WTC11 (cell line): Measurements from ENCODE around the gene SYTL1. TPM values are rescaled to one million over a fixed set of nuclear protein-coding genes. Genes with fewer than 3 reads are reported as not detected.

Source experiments
- ATAC-seq: fragments of 200-7000 bp; cut with Tn5 transposase; 2 replicates; pipeline ENCODE4 v1.10.0; 2021; ENCODE audit warnings: mild to moderate bottlenecking, moderate library complexity
- CTCF ChIA-PET: fragments of 300-600 bp; sonication (Branson Sonifier 250); formaldehyde crosslinking; loops from one replicate; lab custom pipeline; 2021; ENCODE audit warnings: antibody characterized with exemption; lab: Charles Lee
- POLR2A ChIA-PET: fragments of 350-600 bp; sonication (Branson Sonifier 250); formaldehyde crosslinking; loops from one replicate; lab custom pipeline; 2021; ENCODE audit warnings: antibody characterized with exemption; lab: Charles Lee
- DNase-seq: peaks from one replicate; pipeline ENCODE4 v3.0.0; 2021; ENCODE audit warnings: low spot score
- H3K27ac Mint-ChIP-seq: 2 replicates; pipeline ENCODE4 v1.8.0; 2021; ENCODE audit warnings: mixed read lengths
- H3K27me3 Mint-ChIP-seq: 2 replicates; pipeline ENCODE4 v1.8.0; 2021; ENCODE audit warnings: low read depth, mild to moderate bottlenecking, moderate library complexity, mixed read lengths
- H3K36me3 Mint-ChIP-seq: 2 replicates; pipeline ENCODE4 v1.8.0; 2021; ENCODE audit warnings: mixed read lengths
- H3K4me1 Mint-ChIP-seq: 2 replicates; pipeline ENCODE4 v1.8.0; 2022; ENCODE audit warnings: mixed read lengths
- H3K4me3 Mint-ChIP-seq: 2 replicates; pipeline ENCODE4 v1.8.0; 2021; ENCODE audit warnings: mild to moderate bottlenecking, moderate library complexity, mixed read lengths
- H3K9me3 Mint-ChIP-seq: 2 replicates; pipeline ENCODE4 v1.8.0; 2021; ENCODE audit warnings: mixed read lengths
- ATF3 ChIP-seq: sonication (generic); formaldehyde crosslinking; conservative IDR thresholded peaks from 2 replicates; pipeline ENCODE4 v1.8.1; 2022; ENCODE audit warnings: mild to moderate bottlenecking, missing genetic modification reagents
- CREB1 ChIP-seq: sonication (generic); formaldehyde crosslinking; IDR thresholded peaks from 2 replicates; pipeline ENCODE4 v1.8.0; 2023; ENCODE audit warnings: mild to moderate bottlenecking, missing genetic modification reagents
- ETV6 ChIP-seq: sonication (generic); formaldehyde crosslinking; IDR thresholded peaks from 2 replicates; pipeline ENCODE4 v1.8.1; 2022; ENCODE audit warnings: mild to moderate bottlenecking, missing genetic modification reagents
- FOXJ3 ChIP-seq: sonication (generic); formaldehyde crosslinking; IDR thresholded peaks from 2 replicates; pipeline ENCODE4 v1.9.0; 2021; ENCODE audit warnings: missing genetic modification reagents, mild to moderate bottlenecking, borderline replicate concordance
- FOXK1 ChIP-seq: sonication (generic); formaldehyde crosslinking; IDR thresholded peaks from 2 replicates; pipeline ENCODE4 v1.8.0; 2022; ENCODE audit warnings: mild to moderate bottlenecking, moderate library complexity, missing genetic modification reagents
- GABPB1 ChIP-seq: sonication (generic); formaldehyde crosslinking; IDR thresholded peaks from 2 replicates; pipeline ENCODE4 v1.8.1; 2023; ENCODE audit warnings: mild to moderate bottlenecking, missing genetic modification reagents
- HMGA2 ChIP-seq: fragments of 250-450 bp; sonication (Bioruptor Pico); IDR thresholded peaks from 2 replicates; pipeline ENCODE4 v1.4.0; 2021; ENCODE audit warnings: mild to moderate bottlenecking, moderate library complexity
- JUN ChIP-seq: sonication (generic); formaldehyde crosslinking; IDR thresholded peaks from 2 replicates; pipeline ENCODE4 v1.8.0; 2023; ENCODE audit warnings: mild to moderate bottlenecking, missing genetic modification reagents
- KAT7 ChIP-seq: sonication (generic); formaldehyde crosslinking; IDR thresholded peaks from 2 replicates; pipeline ENCODE4 v1.8.1; 2023; ENCODE audit warnings: missing genetic modification reagents, mild to moderate bottlenecking, borderline replicate concordance
- MLX ChIP-seq: sonication (generic); formaldehyde crosslinking; IDR thresholded peaks from 2 replicates; pipeline ENCODE4 v1.8.1; 2023; ENCODE audit warnings: mild to moderate bottlenecking, missing genetic modification reagents, moderate library complexity
- NFE2L1 ChIP-seq: sonication (generic); formaldehyde crosslinking; IDR thresholded peaks from 2 replicates; pipeline ENCODE4 v1.8.1; 2023; ENCODE audit warnings: missing genetic modification reagents
- NFYB ChIP-seq: sonication (generic); formaldehyde crosslinking; conservative IDR thresholded peaks from 2 replicates; pipeline ENCODE4 v1.8.0; 2022; ENCODE audit warnings: low read depth, missing genetic modification reagents
- NR2C2 ChIP-seq: sonication (generic); formaldehyde crosslinking; IDR thresholded peaks from 2 replicates; pipeline ENCODE4 v1.8.0; 2022; ENCODE audit warnings: mild to moderate bottlenecking, missing genetic modification reagents
- NR3C1 ChIP-seq: sonication (generic); formaldehyde crosslinking; conservative IDR thresholded peaks from 2 replicates; pipeline ENCODE4 v1.8.1; 2023; ENCODE audit warnings: low read depth, mild to moderate bottlenecking, missing genetic modification reagents
- RELA ChIP-seq: sonication (generic); formaldehyde crosslinking; IDR thresholded peaks from 2 replicates; pipeline ENCODE4 v1.8.1; 2022; ENCODE audit warnings: missing genetic modification reagents, mild to moderate bottlenecking, borderline replicate concordance
- SMAD4 ChIP-seq: sonication (generic); formaldehyde crosslinking; IDR thresholded peaks from 2 replicates; pipeline ENCODE4 v1.8.0; 2022; ENCODE audit warnings: mild to moderate bottlenecking, missing genetic modification reagents
- SP1 ChIP-seq: sonication (generic); formaldehyde crosslinking; conservative IDR thresholded peaks from 2 replicates; pipeline ENCODE4 v1.8.1; 2022; ENCODE audit warnings: missing genetic modification reagents
- ZBTB21 ChIP-seq: sonication (generic); formaldehyde crosslinking; IDR thresholded peaks from 2 replicates; pipeline ENCODE4 v1.8.1; 2023; ENCODE audit warnings: mild to moderate bottlenecking, missing genetic modification reagents, borderline replicate concordance
- ZNF396 ChIP-seq: fragments of 250-450 bp; sonication (Bioruptor Pico); IDR thresholded peaks from 2 replicates; pipeline ENCODE4 v1.8.0; 2021; ENCODE audit warnings: mild to moderate bottlenecking, moderate library complexity, borderline replicate concordance
- ZNF671 ChIP-seq: fragments of 250-450 bp; sonication (Bioruptor Pico); IDR thresholded peaks from 2 replicates; pipeline ENCODE4 v1.8.0; 2021; ENCODE audit warnings: mild to moderate bottlenecking
- total RNA-seq: library from RNA; stranded (reverse); gene quantifications from 3 replicates; pipeline ENCODE4 v1.2.3, GENCODE V29; 2021
- TF ChIP-seq, protein P1 (sequence below): sonication (generic); formaldehyde crosslinking; IDR thresholded peaks from 2 replicates; pipeline ENCODE4 v1.8.1; 2023; ENCODE audit warnings: mild to moderate bottlenecking, missing genetic modification reagents, borderline replicate concordance
- TF ChIP-seq, protein P2 (sequence below): fragments of 250-450 bp; sonication (Bioruptor Pico); IDR thresholded peaks from 2 replicates; pipeline ENCODE4 v1.9.0; 2021; ENCODE audit warnings: moderate library complexity, mild to moderate bottlenecking, inconsistent platforms, borderline replicate concordance
- TF ChIP-seq, protein P3 (sequence below): sonication (generic); formaldehyde crosslinking; IDR thresholded peaks from 2 replicates; pipeline ENCODE4 v1.8.0; 2023; ENCODE audit warnings: missing genetic modification reagents
- TF ChIP-seq, protein P4 (sequence below): fragments of 200-600 bp; IDR thresholded peaks from 2 replicates; pipeline ENCODE4 v1.8.0; 2022; ENCODE audit warnings: antibody characterized with exemption
- TF ChIP-seq, protein P5 (sequence below): sonication (generic); formaldehyde crosslinking; IDR thresholded peaks from 2 replicates; pipeline ENCODE4 v1.8.0; 2022; ENCODE audit warnings: mild to moderate bottlenecking, missing genetic modification reagents
- TF ChIP-seq, protein P6 (sequence below): sonication (generic); formaldehyde crosslinking; IDR thresholded peaks from 2 replicates; pipeline ENCODE4 v1.8.1; 2023; ENCODE audit warnings: mild to moderate bottlenecking, missing genetic modification reagents, moderate library complexity

Gene SYTL1
- total RNA-seq, 1 experiment from 2014 or later = 18.0 TPM

GRCh38 chr1:27336756-27337155 is 5.1 kb upstream of the SYTL1 start:
- CTCF ChIA-PET = interaction anchor here (0.7 to 1.5 kb wide), 6 partner anchors 14 to 271 kb away, joined by 3 to 5 read pairs (median 4); no protein-coding TSS in a partner anchor
- H3K4me1 Mint-ChIP-seq = peaks cover 17% of the 10 kb centered on the region
- TF ChIP-seq CREB1 (no peak), ZNF671 (CRISPR knock-in tag) (no peak), ETV6 (no peak), ATF3 (CRISPR knock-in tag) (no peak), RELA (no peak), GABPB1 (CRISPR knock-in tag) (no peak), FOXJ3 (CRISPR knock-in tag) (no peak), NR2C2 (CRISPR knock-in tag) (no peak), KAT7 (CRISPR knock-in tag) (no peak), SP1 (CRISPR knock-in tag) (no peak), FOXK1 (no peak), NR3C1 (CRISPR knock-in tag) (no peak)
- TF ChIP-seq, protein P1, sequence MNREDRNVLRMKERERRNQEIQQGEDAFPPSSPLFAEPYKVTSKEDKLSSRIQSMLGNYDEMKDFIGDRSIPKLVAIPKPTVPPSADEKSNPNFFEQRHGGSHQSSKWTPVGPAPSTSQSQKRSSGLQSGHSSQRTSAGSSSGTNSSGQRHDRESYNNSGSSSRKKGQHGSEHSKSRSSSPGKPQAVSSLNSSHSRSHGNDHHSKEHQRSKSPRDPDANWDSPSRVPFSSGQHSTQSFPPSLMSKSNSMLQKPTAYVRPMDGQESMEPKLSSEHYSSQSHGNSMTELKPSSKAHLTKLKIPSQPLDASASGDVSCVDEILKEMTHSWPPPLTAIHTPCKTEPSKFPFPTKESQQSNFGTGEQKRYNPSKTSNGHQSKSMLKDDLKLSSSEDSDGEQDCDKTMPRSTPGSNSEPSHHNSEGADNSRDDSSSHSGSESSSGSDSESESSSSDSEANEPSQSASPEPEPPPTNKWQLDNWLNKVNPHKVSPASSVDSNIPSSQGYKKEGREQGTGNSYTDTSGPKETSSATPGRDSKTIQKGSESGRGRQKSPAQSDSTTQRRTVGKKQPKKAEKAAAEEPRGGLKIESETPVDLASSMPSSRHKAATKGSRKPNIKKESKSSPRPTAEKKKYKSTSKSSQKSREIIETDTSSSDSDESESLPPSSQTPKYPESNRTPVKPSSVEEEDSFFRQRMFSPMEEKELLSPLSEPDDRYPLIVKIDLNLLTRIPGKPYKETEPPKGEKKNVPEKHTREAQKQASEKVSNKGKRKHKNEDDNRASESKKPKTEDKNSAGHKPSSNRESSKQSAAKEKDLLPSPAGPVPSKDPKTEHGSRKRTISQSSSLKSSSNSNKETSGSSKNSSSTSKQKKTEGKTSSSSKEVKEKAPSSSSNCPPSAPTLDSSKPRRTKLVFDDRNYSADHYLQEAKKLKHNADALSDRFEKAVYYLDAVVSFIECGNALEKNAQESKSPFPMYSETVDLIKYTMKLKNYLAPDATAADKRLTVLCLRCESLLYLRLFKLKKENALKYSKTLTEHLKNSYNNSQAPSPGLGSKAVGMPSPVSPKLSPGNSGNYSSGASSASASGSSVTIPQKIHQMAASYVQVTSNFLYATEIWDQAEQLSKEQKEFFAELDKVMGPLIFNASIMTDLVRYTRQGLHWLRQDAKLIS (CRISPR knock-in tag) = no peak
- TF ChIP-seq, protein P2, sequence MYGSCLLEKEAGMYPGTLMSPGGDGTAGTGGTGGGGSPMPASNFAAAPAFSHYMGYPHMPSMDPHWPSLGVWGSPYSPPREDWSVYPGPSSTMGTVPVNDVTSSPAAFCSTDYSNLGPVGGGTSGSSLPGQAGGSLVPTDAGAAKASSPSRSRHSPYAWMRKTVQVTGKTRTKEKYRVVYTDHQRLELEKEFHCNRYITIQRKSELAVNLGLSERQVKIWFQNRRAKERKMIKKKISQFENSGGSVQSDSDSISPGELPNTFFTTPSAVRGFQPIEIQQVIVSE (CRISPR knock-in tag) = no peak
- TF ChIP-seq, protein P3, sequence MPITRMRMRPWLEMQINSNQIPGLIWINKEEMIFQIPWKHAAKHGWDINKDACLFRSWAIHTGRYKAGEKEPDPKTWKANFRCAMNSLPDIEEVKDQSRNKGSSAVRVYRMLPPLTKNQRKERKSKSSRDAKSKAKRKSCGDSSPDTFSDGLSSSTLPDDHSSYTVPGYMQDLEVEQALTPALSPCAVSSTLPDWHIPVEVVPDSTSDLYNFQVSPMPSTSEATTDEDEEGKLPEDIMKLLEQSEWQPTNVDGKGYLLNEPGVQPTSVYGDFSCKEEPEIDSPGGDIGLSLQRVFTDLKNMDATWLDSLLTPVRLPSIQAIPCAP (CRISPR knock-in tag) = no peak
- TF ChIP-seq, protein P4, sequence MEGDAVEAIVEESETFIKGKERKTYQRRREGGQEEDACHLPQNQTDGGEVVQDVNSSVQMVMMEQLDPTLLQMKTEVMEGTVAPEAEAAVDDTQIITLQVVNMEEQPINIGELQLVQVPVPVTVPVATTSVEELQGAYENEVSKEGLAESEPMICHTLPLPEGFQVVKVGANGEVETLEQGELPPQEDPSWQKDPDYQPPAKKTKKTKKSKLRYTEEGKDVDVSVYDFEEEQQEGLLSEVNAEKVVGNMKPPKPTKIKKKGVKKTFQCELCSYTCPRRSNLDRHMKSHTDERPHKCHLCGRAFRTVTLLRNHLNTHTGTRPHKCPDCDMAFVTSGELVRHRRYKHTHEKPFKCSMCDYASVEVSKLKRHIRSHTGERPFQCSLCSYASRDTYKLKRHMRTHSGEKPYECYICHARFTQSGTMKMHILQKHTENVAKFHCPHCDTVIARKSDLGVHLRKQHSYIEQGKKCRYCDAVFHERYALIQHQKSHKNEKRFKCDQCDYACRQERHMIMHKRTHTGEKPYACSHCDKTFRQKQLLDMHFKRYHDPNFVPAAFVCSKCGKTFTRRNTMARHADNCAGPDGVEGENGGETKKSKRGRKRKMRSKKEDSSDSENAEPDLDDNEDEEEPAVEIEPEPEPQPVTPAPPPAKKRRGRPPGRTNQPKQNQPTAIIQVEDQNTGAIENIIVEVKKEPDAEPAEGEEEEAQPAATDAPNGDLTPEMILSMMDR = no peak
- TF ChIP-seq, protein P5, sequence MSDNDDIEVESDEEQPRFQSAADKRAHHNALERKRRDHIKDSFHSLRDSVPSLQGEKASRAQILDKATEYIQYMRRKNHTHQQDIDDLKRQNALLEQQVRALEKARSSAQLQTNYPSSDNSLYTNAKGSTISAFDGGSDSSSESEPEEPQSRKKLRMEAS (CRISPR knock-in tag) = no peak
- TF ChIP-seq, all 79 proteins: peak for 0
- POLR2A ChIA-PET = no interaction called here
- Mint-ChIP-seq H3K27me3 (peaks cover 2% of the 10 kb centered on the region; the same call in 1 of the 2 replicates), H3K36me3 (peaks cover 19% of the 10 kb centered on the region), H3K9me3 (no peaks in the 10 kb centered on the region), H3K27ac (peak overlapping the region; percentile 36; the same call in 1 of the 2 replicates), H3K4me3 (no peak overlapping the region)
- ATAC-seq (no peak), DNase-seq (no peak)

DNA sequence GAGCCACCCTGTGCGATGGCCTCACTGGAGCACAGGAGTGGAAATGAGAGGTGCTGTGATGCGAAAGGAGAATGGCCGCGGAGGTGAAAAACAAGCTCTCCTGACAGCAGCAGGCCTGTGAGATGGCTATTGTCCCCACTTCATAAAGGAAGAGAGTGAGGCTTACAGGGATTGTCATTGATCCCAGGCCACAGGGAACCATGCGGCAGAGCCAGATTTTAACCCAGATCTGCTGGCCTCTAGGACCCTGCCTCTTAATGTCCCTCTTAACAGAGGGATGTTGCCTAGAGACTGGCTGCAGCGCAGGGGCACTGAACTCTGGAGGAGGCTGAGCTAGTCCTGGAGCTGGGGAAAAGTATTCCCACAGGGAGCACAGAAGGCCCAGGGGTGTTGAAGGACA is 3.1 kb upstream of the SYTL1 start:
- Mint-ChIP-seq H3K4me1 (peaks cover 37% of the 10 kb centered on the region), H3K27me3 (peaks cover 2% of the 10 kb centered on the region; the same call in 1 of the 2 replicates), H3K27ac (peak overlapping the region; percentile 76), H3K4me3 (no peak overlapping the region), H3K36me3 (peaks cover 11% of the 10 kb centered on the region), H3K9me3 (no peaks in the 10 kb centered on the region)
- DNase-seq (no peak), ATAC-seq (no peak)
- ChIA-PET CTCF (interaction anchor here (0.6 to 1.4 kb wide), 6 partner anchors 8 to 42 kb away, joined by 3 to 4 read pairs (median 3); no protein-coding TSS in a partner anchor), POLR2A (no interaction called here)
- TF ChIP-seq CREB1 (no peak), ZBTB21 (CRISPR knock-in tag) (no peak), MLX (CRISPR knock-in tag) (no peak), SMAD4 (CRISPR knock-in tag) (no peak), NR3C1 (CRISPR knock-in tag) (no peak), NFYB (CRISPR knock-in tag) (no peak), JUN (no peak), NFE2L1 (CRISPR knock-in tag) (no peak), ZNF396 (CRISPR knock-in tag) (no peak), HMGA2 (CRISPR knock-in tag) (no peak)
- TF ChIP-seq, protein P2 (CRISPR knock-in tag) = no peak
- TF ChIP-seq, protein P6, sequence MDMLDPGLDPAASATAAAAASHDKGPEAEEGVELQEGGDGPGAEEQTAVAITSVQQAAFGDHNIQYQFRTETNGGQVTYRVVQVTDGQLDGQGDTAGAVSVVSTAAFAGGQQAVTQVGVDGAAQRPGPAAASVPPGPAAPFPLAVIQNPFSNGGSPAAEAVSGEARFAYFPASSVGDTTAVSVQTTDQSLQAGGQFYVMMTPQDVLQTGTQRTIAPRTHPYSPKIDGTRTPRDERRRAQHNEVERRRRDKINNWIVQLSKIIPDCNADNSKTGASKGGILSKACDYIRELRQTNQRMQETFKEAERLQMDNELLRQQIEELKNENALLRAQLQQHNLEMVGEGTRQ (CRISPR knock-in tag) = no peak
- TF ChIP-seq, protein P5 (CRISPR knock-in tag) = no peak
